ENCODE measurements around the gene TOMM40L. TPM values are rescaled to one million over a fixed set of nuclear protein-coding genes. Genes with fewer than 3 reads are reported as not detected.

TOMM40L gene
- polyA plus RNA-seq = 3.8 TPM

- Mint-ChIP-seq H3K4me1 (peaks cover 18 to 23% (median 22%) of the 10 kb centered on the region in 3 donors), H3K9me3 (no peaks in the 10 kb centered on the region), H3K4me3 (peak within 1 kb of the TSS; percentile 82 to 100 (median 98)), H3K27ac (peak within 1 kb of the TSS; percentile 70 to 91 (median 90)), H3K27me3 (peaks cover 20% of the 10 kb centered on the region), H3K36me3 (peaks cover 6% of the 10 kb centered on the region)
These were observed at the start of gene TOMM40L for GRCh38 chr1:161225534-161226319. Gene TOMM40L, plus strand, starts transcription at chr1:161226060. Its CDS starts 430 bp downstream, at chr1:161226490.

GRCh38 chr1:161176468-161177111 lies 49.3 kb upstream of the TOMM40L start:
- Mint-ChIP-seq H3K27me3 (no peaks in the 10 kb centered on the region), H3K4me1 (peaks cover 26 to 44% (median 37%) of the 10 kb centered on the region in 3 donors), H3K27ac (peak overlapping the region; percentile 85 to 100 (median 99)), H3K4me3 (peak overlapping the region; percentile 92 to 100 (median 98)), H3K36me3 (peaks cover 2% of the 10 kb centered on the region), H3K9me3 (no peaks in the 10 kb centered on the region)

- Mint-ChIP-seq H3K4me3 (peak within 1 kb of the TSS; percentile 92 to 100 (median 98)), H3K4me1 (peaks cover 30 to 49% (median 41%) of the 10 kb centered on the region in 3 donors), H3K9me3 (no peaks in the 10 kb centered on the region), H3K27ac (peak within 1 kb of the TSS; percentile 85 to 100 (median 99)), H3K27me3 (no peaks in the 10 kb centered on the region), H3K36me3 (peaks cover 2% of the 10 kb centered on the region)
These were observed 48.5 kb upstream of the TOMM40L start, which contains the start of gene B4GALT3 for GRCh38 chr1:161177112-161177935. Gene B4GALT3, minus strand, starts transcription at chr1:161177507. Its CDS starts 1,447 bp downstream, at chr1:161176060.

GRCh38 chr1:161177936-161178244 lies 48.0 kb upstream of the TOMM40L start:
- Mint-ChIP-seq H3K4me1 (peaks cover 32 to 53% (median 41%) of the 10 kb centered on the region in 3 donors), H3K4me3 (peak overlapping the region; percentile 92 to 100 (median 98)), H3K27me3 (no peaks in the 10 kb centered on the region), H3K9me3 (no peaks in the 10 kb centered on the region), H3K36me3 (peaks cover 3% of the 10 kb centered on the region), H3K27ac (peak overlapping the region; percentile 85 to 100 (median 99))

GRCh38 chr1:161179698-161180097 lies 46.2 kb upstream of the TOMM40L start:
- Mint-ChIP-seq H3K36me3 (peaks cover 3% of the 10 kb centered on the region), H3K27me3 (no peaks in the 10 kb centered on the region), H3K27ac (peak overlapping the region in 1 of 3 donors; percentile 51), H3K4me3 (no peak overlapping the region), H3K4me1 (peaks cover 41 to 65% (median 51%) of the 10 kb centered on the region in 3 donors), H3K9me3 (no peaks in the 10 kb centered on the region)

DNA sequence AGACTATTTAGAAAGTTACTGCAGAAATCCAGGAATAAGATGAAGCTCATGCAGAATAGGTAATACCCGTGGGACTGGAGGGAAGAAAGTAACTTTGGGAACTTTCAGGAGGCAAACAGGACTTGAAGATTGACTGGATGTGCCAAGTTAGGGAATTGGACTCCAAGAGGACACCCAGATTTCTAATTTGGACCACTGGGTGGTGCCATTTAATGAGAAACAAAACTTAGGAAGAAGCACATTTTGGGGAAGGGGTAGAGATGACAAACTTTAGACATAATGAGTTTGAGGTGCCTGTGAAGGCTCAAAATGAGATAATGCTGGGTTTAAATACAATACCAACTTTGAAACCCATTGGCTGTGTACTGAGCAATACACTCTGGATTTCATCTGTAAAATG lies 45.2 kb upstream of the TOMM40L start:
- peaks cover 47 to 66% (median 52%) of the 10 kb centered on the region in 3 donors for H3K4me1 Mint-ChIP-seq
- peak overlapping the region in 1 of 3 donors; percentile 51 for H3K27ac Mint-ChIP-seq
- no peaks in the 10 kb centered on the region for H3K9me3 Mint-ChIP-seq
- no peaks in the 10 kb centered on the region for H3K27me3 Mint-ChIP-seq
- peaks cover 3% of the 10 kb centered on the region for H3K36me3 Mint-ChIP-seq
- H3K4me3 Mint-ChIP-seq = peak overlapping the region in 3 of 4 donors; percentile 17 to 69 (median 68)

GRCh38 chr1:161182214-161182613 lies 43.6 kb upstream of the TOMM40L start:
- Mint-ChIP-seq H3K9me3 (no peaks in the 10 kb centered on the region), H3K4me3 (peak overlapping the region; percentile 3 to 78 (median 73))

GRCh38 chr1:161185282-161185682 lies 40.6 kb upstream of the TOMM40L start:
- H3K4me3 Mint-ChIP-seq = peak overlapping the region; percentile 67 to 92 (median 84)
- H3K27ac Mint-ChIP-seq = peak overlapping the region; percentile 40 to 95 (median 70)
- no peaks in the 10 kb centered on the region for H3K9me3 Mint-ChIP-seq
- peaks cover 40 to 65% (median 64%) of the 10 kb centered on the region in 3 donors for H3K4me1 Mint-ChIP-seq
- H3K36me3 Mint-ChIP-seq = peaks cover 3% of the 10 kb centered on the region
- no peaks in the 10 kb centered on the region for H3K27me3 Mint-ChIP-seq

More at GRCh38 chr1:161182214-161182613, 43.6 kb upstream of the TOMM40L start:
- Mint-ChIP-seq H3K4me1 (peaks cover 49 to 68% (median 58%) of the 10 kb centered on the region in 3 donors), H3K27me3 (no peaks in the 10 kb centered on the region), H3K36me3 (peaks cover 3% of the 10 kb centered on the region), H3K27ac (peak overlapping the region; percentile 49 to 80 (median 69))

- H3K27ac Mint-ChIP-seq = peak overlapping the region; percentile 40 to 95 (median 70)
- H3K27me3 Mint-ChIP-seq = no peaks in the 10 kb centered on the region
- H3K36me3 Mint-ChIP-seq = peaks cover 3% of the 10 kb centered on the region
- no peaks in the 10 kb centered on the region for H3K9me3 Mint-ChIP-seq
- H3K4me1 Mint-ChIP-seq = peaks cover 35 to 60% (median 59%) of the 10 kb centered on the region in 3 donors
- peak overlapping the region; percentile 67 to 92 (median 84) for H3K4me3 Mint-ChIP-seq
These were observed 40.0 kb upstream of the TOMM40L start for GRCh38 chr1:161185732-161186311.

DNA sequence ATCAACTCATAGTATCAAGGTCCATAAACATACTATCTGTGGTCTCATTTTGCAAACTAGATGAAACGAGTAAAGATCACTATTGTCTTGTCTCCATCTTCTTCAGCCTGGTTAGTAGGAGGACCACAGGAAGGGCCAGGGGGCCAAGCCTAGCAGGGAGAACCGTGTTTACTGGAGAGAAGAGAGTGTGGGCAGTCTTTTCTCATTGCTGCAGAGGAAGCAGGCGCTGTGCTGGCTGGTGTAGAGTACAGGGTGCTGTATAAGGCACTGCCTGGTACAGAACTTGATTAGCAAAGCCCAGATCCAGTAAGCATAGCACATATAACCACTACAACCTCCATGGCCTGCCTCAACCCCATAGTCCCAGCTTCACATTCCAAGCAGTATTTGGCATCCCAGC lies 38.5 kb upstream of the TOMM40L start:
- Mint-ChIP-seq H3K27me3 (no peaks in the 10 kb centered on the region), H3K4me1 (peaks cover 31 to 56% (median 55%) of the 10 kb centered on the region in 3 donors), H3K36me3 (peaks cover 3% of the 10 kb centered on the region), H3K9me3 (no peaks in the 10 kb centered on the region), H3K27ac (peak overlapping the region; percentile 70 to 95 (median 90)), H3K4me3 (peak overlapping the region in 2 of 4 donors; percentile 9 to 61)

DNA sequence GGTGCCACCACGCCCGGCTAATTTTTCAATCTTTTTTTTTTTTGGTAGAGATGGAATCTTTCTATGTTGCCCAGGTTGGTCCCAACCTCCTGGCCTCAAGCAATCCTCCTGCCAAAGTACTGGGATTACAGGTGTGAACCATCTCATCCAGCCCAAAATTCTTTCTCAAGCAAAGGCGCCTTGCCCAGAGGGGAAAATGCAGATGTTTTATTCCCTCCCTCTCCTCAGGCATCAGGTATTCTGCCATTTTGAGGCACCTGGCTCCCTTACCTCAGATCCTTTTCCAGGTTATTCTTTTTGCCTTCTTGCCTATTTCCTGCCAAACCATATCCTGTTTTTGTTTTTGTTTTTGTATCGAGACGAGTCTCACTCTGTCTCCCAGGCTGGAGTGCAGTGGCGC lies 37.5 kb upstream of the TOMM40L start:
- Mint-ChIP-seq H3K27ac (peak overlapping the region in 1 of 3 donors; percentile 73), H3K9me3 (no peaks in the 10 kb centered on the region), H3K4me1 (peaks cover 35 to 56% (median 55%) of the 10 kb centered on the region in 3 donors), H3K27me3 (no peaks in the 10 kb centered on the region), H3K36me3 (no peaks in the 10 kb centered on the region), H3K4me3 (no peak overlapping the region)

DNA sequence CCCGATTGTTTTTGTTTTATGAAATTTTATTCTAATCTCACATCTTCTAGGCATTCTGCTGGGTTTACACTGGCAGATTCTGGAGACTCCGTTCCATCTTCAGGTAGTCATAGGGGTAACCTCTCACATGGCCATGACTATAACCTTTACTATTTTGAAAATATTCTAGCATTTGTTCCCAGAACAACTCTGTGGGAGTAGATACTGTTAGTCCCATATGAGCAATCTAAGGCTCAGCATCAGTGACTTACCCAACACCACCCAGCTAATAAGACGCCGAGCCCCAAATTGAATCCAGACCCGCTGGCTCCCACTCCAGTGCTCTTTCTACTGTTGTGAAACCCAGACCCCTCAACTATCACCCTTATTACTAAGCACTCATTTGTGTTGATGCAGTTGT lies 36.8 kb upstream of the TOMM40L start:
- Mint-ChIP-seq H3K4me3 (no peak overlapping the region), H3K27ac (no peak overlapping the region), H3K36me3 (no peaks in the 10 kb centered on the region), H3K9me3 (no peaks in the 10 kb centered on the region), H3K27me3 (no peaks in the 10 kb centered on the region), H3K4me1 (peaks cover 31 to 51% (median 49%) of the 10 kb centered on the region in 3 donors)

GRCh38 chr1:161190962-161191521 lies 34.8 kb upstream of the TOMM40L start:
- Mint-ChIP-seq H3K27me3 (no peaks in the 10 kb centered on the region), H3K4me1 (peaks cover 26 to 46% (median 45%) of the 10 kb centered on the region in 3 donors), H3K36me3 (no peaks in the 10 kb centered on the region), H3K27ac (no peak overlapping the region), H3K4me3 (no peak overlapping the region), H3K9me3 (no peaks in the 10 kb centered on the region)

DNA sequence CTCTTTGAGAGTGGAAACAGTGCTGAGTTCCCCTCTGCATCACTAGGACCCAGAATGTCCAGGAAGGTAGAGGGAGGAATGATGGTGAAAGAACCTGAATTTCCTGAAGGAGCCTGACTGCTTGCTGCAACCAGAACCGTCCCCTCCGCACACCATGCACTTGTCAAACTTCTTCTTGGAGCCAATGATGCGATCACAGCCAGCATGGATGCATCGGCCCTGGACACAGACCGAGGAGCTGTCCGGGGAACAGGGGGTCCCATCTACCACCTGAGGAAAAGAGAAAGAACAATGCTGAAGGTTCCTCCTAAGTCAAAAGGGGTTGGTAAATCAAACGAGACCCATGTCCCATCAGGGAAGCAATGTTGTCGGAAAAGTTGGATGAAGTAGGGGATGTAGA lies 33.9 kb upstream of the TOMM40L start:
- H3K9me3 Mint-ChIP-seq = no peaks in the 10 kb centered on the region
- no peak overlapping the region for H3K4me3 Mint-ChIP-seq
- no peak overlapping the region for H3K27ac Mint-ChIP-seq
- H3K36me3 Mint-ChIP-seq = no peaks in the 10 kb centered on the region
- no peaks in the 10 kb centered on the region for H3K27me3 Mint-ChIP-seq
- H3K4me1 Mint-ChIP-seq = peaks cover 23 to 36% (median 35%) of the 10 kb centered on the region in 3 donors

Data from IgD-negative memory B cell (primary cell).